GM19452 (cell line): ENCODE results near the gene ATG9B.
"Not testable (repeated sequence)": the region's sequence is repeated elsewhere in the genome, so short reads cannot be mapped to it uniquely, and the experiment has no call there.

Experiments
- ATAC-seq: cut with Tn5 transposase; IDR thresholded peaks from one replicate; pipeline ENCODE4 v1.9.1; 2021; ENCODE audit not compliant: unreplicated experiment

ATG9B gene

GRCh38 chr7:151038951-151039849 is 14.9 kb upstream of the ATG9B start:
- ATAC-seq = no peak

- ATAC-seq = no peak
Observed at GRCh38 chr7:151035902-151036301, 11.6 kb upstream of the ATG9B start.

GRCh38 chr7:151035026-151035717 is 10.9 kb upstream of the ATG9B start:
- no peak for ATAC-seq

- ATAC-seq = no peak
Observed at GRCh38 chr7:151034312-151035025, 10.2 kb upstream of the ATG9B start.

- ATAC-seq = no peak
Observed at GRCh38 chr7:151033864-151034249, 9.6 kb upstream of the ATG9B start.

GRCh38 chr7:151032936-151033863 is 8.9 kb upstream of the ATG9B start:
- ATAC-seq = no peak

GRCh38 chr7:151031011-151031410 is 6.7 kb upstream of the ATG9B start:
- ATAC-seq = no peak

- no peak for ATAC-seq
Observed at GRCh38 chr7:151028948-151029501, 4.7 kb upstream of the ATG9B start.

GRCh38 chr7:151028131-151028947 is 4.0 kb upstream of the ATG9B start, which contains the start of gene ABCB8:
Gene ABCB8 (plus strand): TSS chr7:151028450. CDS start chr7:151028516, 66 bp downstream.
- peak; percentile 95 for ATAC-seq

GRCh38 chr7:151027728-151028130 is 3.4 kb upstream of the ATG9B start:
- ATAC-seq = not testable (repeated sequence)

- ATAC-seq = not testable (repeated sequence)
Observed at GRCh38 chr7:151026771-151027727, 2.8 kb upstream of the ATG9B start.

GRCh38 chr7:151025924-151026671 is 1.8 kb upstream of the ATG9B start:
- no peak for ATAC-seq

GRCh38 chr7:151023232-151023631 is 1.1 kb downstream of the ATG9B start:
- ATAC-seq = no peak

- ATAC-seq = no peak
Observed at GRCh38 chr7:151020231-151020630, 4.1 kb downstream of the ATG9B start.

GRCh38 chr7:151019130-151019447 is 5.2 kb downstream of the ATG9B start:
- ATAC-seq = no peak

- no peak for ATAC-seq
Observed at GRCh38 chr7:151018421-151019129, 5.7 kb downstream of the ATG9B start.

- ATAC-seq = no peak
Observed at GRCh38 chr7:151017953-151018420, 6.3 kb downstream of the ATG9B start.
